ENCODE results near the gene CAPN6.

Gene CAPN6

GRCh38 chrX:111262086-111262485 lies 8.2 kb downstream of the CAPN6 start:
- TF ChIP-seq, protein P1, sequence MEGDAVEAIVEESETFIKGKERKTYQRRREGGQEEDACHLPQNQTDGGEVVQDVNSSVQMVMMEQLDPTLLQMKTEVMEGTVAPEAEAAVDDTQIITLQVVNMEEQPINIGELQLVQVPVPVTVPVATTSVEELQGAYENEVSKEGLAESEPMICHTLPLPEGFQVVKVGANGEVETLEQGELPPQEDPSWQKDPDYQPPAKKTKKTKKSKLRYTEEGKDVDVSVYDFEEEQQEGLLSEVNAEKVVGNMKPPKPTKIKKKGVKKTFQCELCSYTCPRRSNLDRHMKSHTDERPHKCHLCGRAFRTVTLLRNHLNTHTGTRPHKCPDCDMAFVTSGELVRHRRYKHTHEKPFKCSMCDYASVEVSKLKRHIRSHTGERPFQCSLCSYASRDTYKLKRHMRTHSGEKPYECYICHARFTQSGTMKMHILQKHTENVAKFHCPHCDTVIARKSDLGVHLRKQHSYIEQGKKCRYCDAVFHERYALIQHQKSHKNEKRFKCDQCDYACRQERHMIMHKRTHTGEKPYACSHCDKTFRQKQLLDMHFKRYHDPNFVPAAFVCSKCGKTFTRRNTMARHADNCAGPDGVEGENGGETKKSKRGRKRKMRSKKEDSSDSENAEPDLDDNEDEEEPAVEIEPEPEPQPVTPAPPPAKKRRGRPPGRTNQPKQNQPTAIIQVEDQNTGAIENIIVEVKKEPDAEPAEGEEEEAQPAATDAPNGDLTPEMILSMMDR (IDR thresholded peaks at IDR 0.05; ENCODE audit: insufficient read depth, low read depth, low read length, missing control alignments): no peak
- no peak overlapping the region for H3K4me3 ChIP-seq (ENCODE audit: low read length)
- DNase-seq (ENCODE audit: low read depth): no peak

- H3K4me3 ChIP-seq (ENCODE audit: low read length): no peak overlapping the region
- no peak for DNase-seq (ENCODE audit: low read depth)
- TF ChIP-seq, protein P1 (IDR thresholded peaks at IDR 0.05; ENCODE audit: insufficient read depth, low read depth, low read length, missing control alignments): no peak
These were observed 9.8 kb downstream of the CAPN6 start for GRCh38 chrX:111260451-111260850.

GRCh38 chrX:111259559-111259958 lies 10.7 kb downstream of the CAPN6 start:
- TF ChIP-seq, protein P1 (IDR thresholded peaks at IDR 0.05; ENCODE audit: insufficient read depth, low read depth, low read length, missing control alignments): no peak
- peak; percentile 0 for DNase-seq (ENCODE audit: low read depth)

DNA sequence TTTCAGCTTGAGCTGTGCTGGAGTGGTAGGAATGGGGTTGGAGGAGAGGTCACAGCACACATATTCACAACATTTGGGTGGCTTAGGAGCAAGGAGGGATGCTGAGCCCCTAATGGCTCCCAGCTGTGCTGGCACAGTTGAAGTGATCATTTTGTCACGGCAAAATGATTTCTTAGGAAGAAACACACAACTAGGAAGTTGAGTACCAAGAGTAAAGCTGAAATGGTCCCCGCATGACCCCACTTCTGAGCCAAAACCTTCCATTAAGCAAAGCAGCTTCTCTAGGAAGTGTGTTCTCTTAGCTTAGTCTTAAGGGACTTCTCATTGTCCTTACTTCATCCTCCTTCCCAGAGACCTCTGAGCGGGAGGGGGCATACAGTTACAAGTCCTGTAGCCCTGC lies 12.6 kb downstream of the CAPN6 start:
- DNase-seq (ENCODE audit: low read depth): no peak
- TF ChIP-seq, protein P1 (IDR thresholded peaks at IDR 0.05; ENCODE audit: insufficient read depth, low read depth, low read length, missing control alignments): no peak
- H3K4me3 ChIP-seq (ENCODE audit: low read length): no peak overlapping the region

More at GRCh38 chrX:111259559-111259958, 10.7 kb downstream of the CAPN6 start:
- H3K4me3 ChIP-seq (ENCODE audit: low read length): no peak overlapping the region

GRCh38 chrX:111254896-111255693 lies 15.2 kb downstream of the CAPN6 start:
- TF ChIP-seq, protein P1 (IDR thresholded peaks at IDR 0.05; ENCODE audit: insufficient read depth, low read depth, low read length, missing control alignments): no peak
- peak; percentile 30 for DNase-seq (ENCODE audit: low read depth)
- H3K4me3 ChIP-seq (ENCODE audit: low read length): no peak overlapping the region

DNA sequence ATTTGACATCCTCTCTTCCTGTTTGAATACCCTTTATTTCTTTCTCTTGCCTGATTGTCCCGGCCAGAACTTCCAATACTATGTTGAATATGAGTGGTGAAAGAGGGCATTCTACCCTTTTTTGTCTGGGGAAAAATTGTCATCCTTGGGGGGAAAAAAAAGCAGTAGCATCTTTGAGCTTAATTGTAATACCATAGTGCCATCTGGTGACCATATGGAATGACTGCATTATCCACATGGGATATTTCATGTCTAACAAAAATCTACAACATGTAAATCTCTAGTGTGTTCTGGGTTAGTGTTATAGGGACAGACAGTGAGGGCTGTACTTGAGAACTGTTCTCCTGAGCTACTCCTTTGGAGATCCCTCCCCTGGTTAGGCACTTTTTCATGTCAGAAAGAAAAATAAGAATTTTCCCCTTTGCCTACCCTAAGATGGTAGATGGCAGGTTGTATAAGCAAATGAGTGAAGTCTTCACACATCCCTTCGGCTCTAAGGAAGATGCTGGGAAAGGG lies 26.0 kb downstream of the CAPN6 start:
- no peak overlapping the region for H3K4me3 ChIP-seq (ENCODE audit: low read length)
- peak; percentile 16 for DNase-seq (ENCODE audit: low read depth)
- TF ChIP-seq, protein P1 (IDR thresholded peaks at IDR 0.05; ENCODE audit: insufficient read depth, low read depth, low read length, missing control alignments): peak; percentile 43

All from epithelial cell of esophagus (primary cell).